GM18870 (cell line): Measurements from ENCODE around the gene RAPGEF5.

Source experiments
- ATAC-seq: cut with Tn5 transposase; IDR thresholded peaks from one replicate; pipeline ENCODE4 v1.9.1; 2021; ENCODE audit warnings: moderate library complexity; ENCODE audit not compliant: unreplicated experiment

RAPGEF5 gene

DNA sequence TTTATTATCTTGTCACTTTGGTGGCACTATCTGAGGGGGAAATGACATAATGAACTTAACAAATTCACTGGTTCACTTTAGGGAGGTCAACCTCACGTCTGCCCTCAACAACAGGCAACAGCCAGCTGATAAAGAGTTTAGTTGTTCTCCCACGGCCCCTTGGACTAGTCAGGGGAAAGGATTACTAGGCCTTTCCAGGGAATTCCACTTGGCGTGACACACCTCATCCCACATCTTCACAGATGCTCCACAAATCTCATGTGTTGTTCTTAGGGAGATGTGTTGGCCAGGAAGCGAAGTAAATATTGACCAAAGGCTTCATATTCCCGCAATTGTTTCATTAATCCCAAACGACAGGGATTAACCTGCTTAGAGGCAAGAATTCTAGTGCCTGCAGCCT, 227.8 kb downstream of the RAPGEF5 start:
- ATAC-seq, result no peak

DNA sequence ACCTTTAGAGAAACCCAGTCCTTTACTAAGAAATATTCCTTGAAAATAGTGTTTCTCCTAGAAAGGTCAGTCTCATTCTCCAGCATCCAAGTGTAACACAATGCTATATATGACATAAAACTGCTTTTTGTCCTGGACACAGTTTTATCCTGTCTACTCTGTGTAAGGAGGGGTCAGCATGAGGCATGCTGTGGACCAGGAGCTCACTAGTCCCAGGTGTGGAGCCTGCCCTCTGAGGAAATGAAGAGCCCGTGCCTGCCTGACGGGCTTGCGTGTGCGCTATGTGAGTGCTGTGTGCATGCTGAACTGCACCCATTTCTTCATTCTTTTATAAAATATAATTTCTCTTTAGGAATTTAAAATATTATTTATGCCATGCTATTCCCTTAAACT, 228.4 kb downstream of the RAPGEF5 start:
- ATAC-seq, result no peak

DNA sequence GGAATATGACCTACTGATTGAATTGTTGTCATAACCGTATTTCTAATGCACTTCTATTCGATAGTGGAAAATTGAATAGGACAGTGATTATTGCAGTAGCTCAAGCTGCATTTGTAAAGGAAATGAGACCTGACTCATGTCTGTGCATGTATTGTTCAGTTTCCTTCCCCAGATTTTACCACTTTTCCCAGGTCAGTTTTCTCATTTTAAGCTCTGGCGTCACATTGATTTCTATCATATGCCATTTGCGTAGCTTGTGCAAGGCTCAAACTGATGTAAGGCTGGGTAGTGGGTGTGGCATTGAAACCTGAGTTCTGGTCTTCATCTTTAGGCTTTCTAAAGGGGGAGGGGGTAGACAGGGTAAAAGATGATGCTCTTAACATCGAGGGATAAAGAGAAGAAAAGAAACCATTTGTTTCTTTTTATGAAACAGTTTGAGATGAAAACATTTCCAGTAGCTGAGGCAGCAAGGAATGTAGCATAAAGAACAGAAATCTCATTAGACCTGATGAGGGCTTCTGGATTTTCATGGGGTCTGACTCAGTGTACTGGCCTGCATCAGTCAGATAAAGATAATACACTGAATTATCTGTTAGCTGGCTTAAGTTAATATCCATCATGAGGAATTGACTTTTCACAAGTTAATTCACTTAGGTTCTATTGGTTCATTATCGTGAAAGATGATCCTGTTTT, 229.0 kb downstream of the RAPGEF5 start:
- ATAC-seq, result no peak

DNA sequence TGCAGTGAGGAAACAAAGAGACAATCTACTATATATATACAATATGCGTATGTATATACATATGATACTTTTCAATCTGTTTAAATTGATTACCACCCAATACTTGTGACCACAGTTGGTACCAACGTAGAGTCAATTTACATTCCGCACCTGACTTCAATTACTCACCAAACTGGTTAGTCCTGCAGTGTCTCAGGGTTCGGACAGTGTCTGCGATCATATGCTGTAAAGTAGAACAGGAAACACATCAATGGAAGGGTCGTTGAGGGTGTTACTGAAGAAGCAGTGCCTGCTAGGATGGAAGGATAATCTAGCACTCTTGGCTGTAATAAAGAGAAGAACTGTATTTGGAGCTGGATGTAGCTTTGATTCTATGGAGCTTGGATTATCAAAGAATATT, 231.5 kb downstream of the RAPGEF5 start:
- ATAC-seq, result no peak

DNA sequence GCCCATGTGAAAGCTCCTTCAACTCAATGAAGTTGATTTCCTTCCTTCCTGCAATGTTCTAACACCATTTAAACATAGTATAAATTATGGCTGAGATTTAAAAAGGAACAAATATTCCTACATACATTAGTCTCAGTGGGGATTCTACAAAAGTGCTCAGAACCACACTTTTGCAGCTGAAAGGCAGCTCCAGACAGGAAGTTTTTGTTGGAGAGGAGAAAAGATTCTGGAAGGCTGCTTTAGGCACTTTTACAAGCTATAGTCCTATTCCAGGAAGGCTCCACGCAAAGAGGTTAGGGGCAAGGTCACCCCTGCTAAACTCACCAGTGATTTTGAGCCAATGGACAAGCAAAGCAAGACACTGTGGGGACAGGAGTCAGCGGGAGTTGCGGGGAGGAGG, 232.0 kb downstream of the RAPGEF5 start:
- no peak for ATAC-seq

DNA sequence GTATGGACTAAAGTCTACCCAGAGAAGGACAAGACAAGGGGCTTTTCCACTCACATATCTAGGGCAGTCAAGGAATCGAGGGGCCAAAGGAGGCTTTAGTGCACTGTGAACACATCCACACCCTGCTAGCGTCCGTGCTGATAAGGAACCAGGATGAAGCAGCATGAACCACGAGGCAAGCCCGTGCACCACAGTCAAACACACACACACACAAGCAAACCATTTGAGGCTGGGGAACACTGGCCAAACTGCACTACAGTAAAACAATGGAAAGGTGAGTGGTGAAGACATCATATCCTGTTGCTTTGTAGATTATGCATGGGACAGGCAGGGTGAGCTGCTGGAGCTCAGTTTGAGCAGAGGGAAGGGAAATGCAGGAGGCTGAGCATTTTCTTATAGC, 233.8 kb downstream of the RAPGEF5 start:
- no peak for ATAC-seq

DNA sequence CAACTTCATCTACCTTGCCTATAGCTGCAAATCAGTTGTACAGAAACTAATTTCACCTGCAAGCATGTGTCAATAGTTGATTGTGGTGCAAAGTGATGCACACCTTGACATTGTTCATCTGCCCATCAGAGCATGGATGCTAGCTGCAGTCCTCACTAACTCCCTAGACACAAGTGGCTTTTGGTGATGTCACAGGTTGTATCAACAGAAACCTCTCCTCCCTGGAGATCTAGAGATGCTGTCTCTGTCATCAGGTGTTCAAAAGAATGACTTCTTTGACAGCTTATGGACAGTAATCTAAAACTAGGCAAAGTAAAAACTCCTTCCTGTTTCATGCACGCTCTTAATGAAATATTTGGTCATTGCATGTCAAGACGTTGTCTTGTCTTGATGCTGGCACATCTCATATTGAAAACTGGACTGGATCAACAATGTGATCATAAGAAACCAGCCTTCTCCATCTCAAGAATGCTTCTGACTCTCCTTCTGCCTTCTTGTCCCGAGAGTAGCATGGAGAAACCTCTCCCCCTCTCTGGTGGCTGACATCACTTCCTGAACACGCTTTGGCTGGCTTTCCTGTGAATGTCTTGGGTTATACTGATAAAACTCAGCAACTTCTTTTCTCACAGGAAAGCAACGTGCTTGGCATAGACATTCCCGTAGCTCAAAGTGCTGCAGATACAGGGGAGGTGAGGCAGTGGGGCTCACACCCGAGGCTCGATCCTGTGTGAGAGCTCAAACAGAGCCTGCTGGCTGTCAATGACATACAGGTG, 235.1 kb downstream of the RAPGEF5 start:
- ATAC-seq, result no peak

DNA sequence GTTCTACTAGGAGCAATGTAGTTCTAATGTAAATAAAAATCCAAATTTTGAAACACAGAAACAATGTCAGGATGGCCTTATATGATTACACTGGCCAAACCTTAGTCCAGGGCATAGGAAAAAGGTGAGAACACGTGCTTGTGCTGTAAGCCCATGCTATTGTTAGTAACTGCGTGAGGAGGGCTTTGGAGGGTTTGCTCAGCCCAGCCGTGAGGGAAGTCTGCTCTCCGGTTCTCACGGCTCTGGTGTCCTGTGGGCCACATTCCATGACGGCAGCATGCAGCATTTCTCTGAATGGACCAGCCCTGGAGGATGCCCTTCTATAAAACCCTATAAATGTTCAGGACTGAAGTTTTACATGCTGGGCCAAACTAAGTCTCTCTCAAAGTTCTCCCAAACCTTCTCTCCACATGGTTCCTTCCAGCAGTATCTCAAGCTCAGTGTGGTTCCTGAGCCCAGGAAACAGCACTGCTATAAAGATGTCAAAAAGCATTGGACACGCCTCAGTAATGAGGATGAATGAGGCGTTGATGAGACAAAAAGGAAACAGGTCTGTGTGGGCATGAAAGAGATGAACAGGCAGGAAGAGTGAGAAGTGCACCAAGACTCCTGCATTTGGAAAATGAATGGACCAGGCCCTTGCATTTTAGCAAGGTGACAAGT, 236.4 kb downstream of the RAPGEF5 start:
- no peak for ATAC-seq

DNA sequence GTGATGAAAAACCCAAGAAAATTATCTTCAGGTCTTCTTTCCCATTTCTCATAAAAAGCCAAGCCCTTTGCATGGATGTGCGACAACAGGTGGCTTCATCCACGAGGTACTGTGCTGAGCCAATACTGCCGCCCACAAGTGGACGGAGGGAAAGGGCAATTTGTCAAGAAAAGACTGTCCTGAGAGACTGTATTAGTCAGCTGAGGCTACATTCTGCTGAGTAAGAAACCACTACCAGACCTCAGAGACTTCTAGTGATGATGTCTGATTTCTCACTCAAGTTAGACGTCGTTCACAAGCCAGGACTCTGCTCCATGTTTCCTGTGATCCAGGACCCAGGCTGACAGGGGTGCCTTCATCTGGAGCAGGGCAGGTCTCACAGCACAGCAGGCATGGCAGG, 239.7 kb downstream of the RAPGEF5 start:
- no peak for ATAC-seq

DNA sequence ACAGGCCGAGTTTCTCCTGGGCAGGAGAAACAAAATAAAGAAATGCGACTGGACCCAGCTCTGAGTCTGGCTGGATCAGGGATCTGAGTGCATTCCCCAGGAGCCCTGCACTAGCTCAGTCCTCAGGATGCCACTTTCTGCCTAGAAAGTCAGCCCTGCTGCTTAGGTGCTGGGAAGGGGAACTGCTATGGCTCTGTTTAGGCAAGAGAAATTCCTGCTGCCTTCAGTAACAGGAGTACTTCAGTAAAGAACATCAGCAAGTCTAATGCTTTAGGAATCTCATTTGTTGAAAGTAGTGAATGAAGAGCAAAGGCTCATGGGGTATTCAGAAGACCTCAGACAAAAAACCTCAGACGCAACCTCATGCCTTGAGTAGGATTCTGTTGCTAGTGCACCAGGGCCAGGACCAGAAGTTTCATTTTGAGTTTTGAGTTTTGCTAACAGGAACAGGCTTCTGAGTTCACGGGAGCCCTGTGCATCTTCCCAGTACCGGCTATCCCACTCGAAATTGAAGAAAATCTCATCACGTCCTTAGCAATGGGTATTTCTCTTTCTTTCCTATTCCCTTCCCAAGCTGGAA, 240.4 kb downstream of the RAPGEF5 start:
- ATAC-seq, result no peak

DNA sequence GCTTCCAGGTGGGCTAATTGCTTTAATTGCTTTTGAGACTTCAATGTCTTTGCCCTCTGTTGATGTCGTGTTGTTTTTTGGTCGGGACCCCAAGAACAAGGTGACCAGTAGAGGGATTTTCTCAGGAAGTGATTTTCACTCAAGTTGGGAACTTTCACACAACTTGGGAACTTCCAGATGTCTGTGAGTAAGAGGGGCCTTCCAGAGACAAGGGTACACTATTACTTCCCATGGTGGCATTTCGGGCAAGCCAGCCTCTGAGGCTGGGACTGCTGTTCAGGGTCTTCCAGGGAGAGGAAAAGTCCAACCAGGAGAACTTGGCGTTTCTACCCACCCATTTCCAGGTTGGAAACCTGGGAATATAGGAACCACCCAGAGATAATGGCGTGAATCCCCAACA, 241.3 kb downstream of the RAPGEF5 start:
- no peak for ATAC-seq

DNA sequence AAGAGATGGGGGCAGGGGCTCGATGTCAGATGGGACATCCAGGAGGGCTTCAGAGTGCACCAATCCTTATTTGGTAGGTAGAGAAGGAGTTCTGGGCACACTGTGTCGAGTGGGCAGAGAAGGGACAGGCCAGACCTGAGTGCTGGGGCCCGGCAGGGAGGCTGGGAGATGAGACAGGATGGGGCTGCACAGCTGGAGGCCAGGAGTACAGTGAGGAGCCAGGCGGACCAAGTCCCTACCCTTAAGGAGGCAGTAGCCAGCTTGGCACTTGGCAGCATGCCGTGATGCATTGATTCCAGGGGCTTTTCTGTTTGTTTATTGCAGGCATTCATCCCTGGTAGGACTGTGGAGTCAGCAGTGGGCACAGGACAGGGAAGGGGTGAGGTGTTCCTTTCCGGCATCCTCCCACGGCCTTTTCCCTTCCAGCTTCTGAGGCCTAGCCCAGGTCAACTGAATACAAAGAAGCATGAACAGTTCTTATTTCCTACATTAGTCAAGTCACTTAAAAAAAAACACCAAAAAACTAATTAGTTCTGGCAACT, 242.4 kb downstream of the RAPGEF5 start:
- no peak for ATAC-seq

DNA sequence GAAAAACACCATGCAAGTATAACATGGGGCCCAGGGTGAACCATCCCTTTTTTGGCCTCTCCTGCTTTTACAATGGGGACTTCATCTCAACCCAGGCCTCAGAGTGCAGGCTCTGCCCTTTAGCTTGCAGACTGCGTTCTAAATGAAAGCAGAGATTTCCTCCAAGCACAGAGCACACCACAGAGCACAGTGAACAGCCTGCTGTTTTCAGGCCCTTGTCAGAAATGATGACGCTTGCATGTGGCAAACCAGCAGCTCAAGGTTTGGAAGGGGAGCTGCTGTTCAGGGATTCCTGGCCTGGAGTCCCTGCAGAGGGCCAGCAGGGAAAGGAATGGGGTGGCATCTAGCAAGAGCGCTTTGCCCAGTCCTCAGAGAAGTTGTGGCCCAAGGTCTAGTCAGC, 243.9 kb downstream of the RAPGEF5 start:
- ATAC-seq, result no peak

DNA sequence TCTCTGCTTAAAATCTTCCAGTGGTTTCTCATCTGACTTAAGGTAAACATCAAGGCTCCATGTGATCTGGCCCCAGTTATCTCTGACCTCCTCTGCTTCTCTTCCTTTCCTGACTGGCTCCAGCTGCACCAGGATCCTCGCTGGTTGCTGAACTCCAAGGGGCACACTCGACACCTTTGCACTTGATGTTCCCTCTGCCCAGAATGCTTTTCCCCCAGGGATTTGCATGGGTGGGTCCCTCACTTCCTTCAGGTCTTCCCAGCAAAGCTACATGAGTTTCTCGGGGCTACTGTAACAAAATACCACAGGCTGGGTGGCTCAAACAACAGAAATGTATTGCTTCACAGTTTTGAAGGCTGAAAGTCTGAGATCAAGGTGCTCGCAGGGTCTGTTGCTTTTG, 245.3 kb downstream of the RAPGEF5 start:
- ATAC-seq, result no peak

DNA sequence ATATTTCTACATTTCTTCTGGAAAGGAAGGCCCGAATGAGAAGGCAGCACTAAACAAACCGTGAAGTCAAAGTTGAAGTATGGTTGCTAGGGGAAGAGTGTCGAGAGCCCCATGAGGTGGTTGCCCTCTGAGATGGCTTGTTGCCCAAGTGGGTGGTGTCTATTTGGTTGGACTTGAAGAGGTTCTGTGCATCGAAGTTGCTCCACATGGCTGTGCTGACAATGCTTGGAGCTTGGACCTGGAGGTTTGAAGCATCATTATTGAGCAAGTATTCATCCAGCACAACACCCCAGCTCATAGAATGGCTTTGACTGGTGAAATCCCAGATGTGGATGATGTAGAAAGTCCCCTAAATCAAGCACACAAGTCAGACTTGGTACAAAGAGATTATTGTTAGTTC, 246.1 kb downstream of the RAPGEF5 start:
- no peak for ATAC-seq

DNA sequence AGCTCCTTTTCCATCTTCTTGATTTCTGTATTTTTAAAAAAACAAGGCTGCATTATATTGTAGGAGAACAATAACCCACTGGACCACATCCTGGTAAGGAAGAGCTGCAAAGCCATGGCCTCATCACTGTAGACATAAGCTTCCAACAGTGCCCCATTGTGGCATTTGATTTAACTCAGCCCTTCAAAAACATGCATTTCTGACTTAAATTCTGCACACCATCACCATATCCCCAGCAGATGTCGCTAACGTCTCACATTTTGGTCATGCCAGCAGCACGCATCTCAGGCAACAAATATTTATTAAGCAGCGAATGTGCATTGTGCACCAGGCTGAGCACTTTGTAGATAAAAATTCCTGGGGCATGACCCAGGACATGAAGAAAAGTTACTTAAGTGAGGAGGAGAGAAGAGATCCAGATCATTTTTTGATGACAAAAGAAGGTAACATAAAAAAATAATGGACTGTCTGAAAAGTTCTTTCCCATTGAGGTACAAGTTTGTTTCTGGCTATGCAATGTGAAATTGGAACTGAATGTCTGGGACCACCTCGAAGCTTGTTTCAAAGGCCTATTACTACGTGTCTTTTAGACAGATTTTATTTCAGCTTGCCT, 246.6 kb downstream of the RAPGEF5 start:
- ATAC-seq, result peak; percentile 67

DNA sequence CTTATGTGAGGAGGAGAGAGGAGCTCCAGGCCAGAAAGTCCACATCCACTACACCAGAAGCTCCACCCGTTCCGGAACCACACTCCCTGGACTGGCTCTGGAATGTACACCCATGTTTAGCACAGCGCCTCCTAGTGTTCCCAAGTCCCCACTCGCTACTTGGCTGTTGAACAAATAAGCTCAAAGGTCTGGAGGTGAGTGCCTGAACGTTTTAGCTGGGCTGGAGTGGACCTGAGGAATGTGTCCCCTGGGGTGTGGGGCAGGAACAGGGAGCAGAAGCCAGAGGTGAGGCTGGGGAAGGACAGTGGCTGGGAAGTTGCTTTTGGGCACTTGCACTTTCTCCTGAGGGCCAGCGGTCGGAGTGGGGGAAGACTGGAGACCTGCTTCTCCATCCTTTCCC, 247.2 kb downstream of the RAPGEF5 start:
- no peak for ATAC-seq

DNA sequence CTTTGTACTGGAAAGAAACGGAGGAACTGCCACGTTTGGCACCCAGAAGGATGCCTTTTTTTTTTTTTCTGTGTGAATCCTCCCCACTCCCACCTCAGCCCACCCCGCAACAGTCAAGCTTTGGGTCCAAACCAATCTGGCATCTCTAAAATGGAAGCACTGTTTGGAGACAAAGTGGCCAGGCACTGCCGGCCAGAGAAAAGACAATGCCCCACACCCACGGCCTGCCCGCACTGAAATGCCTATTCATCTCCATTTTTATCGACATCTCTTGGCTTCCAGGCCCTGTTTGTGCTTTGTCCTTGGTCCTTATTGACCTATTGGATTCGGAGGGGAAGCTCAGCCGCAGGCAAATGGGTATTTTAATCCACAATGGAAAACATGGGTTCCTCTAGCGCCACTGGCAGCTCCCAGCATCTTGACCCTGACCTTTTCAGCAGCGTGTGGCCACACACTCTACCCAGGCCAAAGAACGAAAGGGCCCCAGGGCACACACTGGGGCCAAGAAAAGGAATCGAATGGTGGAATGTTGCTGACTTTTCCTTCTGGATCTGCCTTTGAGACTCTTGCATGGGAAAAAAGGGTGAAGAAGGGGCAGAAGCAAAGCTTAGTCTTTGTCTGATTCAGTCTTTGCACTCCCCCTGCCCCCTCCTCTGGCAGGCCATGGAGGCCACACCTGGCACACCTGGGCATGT, 248.7 kb downstream of the RAPGEF5 start:
- ATAC-seq, result no peak

DNA sequence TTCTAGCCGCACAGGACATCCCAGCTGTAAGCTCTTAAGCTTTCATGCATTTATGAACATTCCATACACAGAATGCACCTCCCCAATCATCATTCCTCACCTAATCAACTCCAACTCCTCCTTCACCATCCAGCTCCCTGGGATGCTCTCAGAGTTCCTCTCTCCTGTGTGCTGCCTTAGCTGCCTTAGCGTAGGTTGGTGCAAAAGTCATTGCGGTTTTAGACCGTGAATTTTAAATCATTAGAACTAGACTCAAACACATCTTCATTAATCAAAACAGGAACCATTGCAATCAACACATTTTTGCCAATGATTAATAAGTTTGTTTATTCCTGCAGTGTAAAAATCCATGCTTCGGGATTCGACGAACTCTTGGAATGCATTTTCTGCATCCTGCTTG, 251.4 kb downstream of the RAPGEF5 start:
- ATAC-seq, result no peak
